ENCODE results near the gene HRAS. TPM values are rescaled to one million over a fixed set of nuclear protein-coding genes. Genes with fewer than 3 reads are reported as not detected.

Gene HRAS
- total RNA-seq, 2 experiments from 2014 or later: 22.0 to 25.8 TPM

DNA sequence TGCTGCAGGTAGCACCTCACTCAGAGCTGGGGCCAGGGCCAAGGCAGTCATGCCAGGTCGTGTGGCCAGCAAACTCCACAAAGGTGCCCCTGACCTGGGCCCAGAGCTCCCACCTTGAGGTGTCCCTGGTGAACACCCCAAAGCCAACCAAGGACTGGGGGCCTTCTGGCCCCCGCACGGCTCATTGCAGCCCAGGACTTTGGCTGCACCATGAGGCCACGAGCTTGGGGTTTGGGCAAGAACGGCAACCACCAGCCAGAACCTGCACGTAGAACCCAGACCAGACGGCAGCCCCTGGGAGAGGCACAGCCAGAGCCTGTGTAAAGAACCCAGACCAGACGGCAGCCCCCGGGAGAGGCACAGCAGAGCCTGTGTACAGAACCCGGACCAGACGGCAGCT is 9.8 kb upstream of the HRAS start:
- no peaks in the 10 kb centered on the region for H3K27me3 Mint-ChIP-seq (ENCODE audit: low read depth)
- DNase-seq: no peak
- H3K36me3 Mint-ChIP-seq (ENCODE audit: low read depth): no peaks in the 10 kb centered on the region
- intact Hi-C loops (cut with micrococcal nuclease): no loop called here
- no peak overlapping the region for H3K27ac Mint-ChIP-seq
- H3K9me3 Mint-ChIP-seq: no peaks in the 10 kb centered on the region
- no peak overlapping the region for H3K4me3 Mint-ChIP-seq
- CTCF ChIA-PET: interaction anchor here (1.2 kb wide), 1 partner anchor 26 kb away, joined by 3 read pairs; no protein-coding TSS in a partner anchor
- H3K4me1 Mint-ChIP-seq (ENCODE audit: low read depth): no peaks in the 10 kb centered on the region

- Mint-ChIP-seq H3K4me3 (no peak overlapping the region), H3K4me1 (ENCODE audit: low read depth) (no peaks in the 10 kb centered on the region), H3K27me3 (ENCODE audit: low read depth) (no peaks in the 10 kb centered on the region), H3K27ac (no peak overlapping the region), H3K9me3 (no peaks in the 10 kb centered on the region), H3K36me3 (ENCODE audit: low read depth) (no peaks in the 10 kb centered on the region)
- no peak for DNase-seq
- intact Hi-C loops (cut with micrococcal nuclease): no loop called here
- CTCF ChIA-PET: interaction anchor here (1.2 kb wide), 1 partner anchor 26 kb away, joined by 3 read pairs; no protein-coding TSS in a partner anchor
Observed at GRCh38 chr11:544817-545166, 9.4 kb upstream of the HRAS start.

GRCh38 chr11:541433-541885 is 6.1 kb upstream of the HRAS start:
- Mint-ChIP-seq H3K4me3 (no peak overlapping the region), H3K27me3 (ENCODE audit: low read depth) (no peaks in the 10 kb centered on the region), H3K36me3 (ENCODE audit: low read depth) (no peaks in the 10 kb centered on the region), H3K27ac (no peak overlapping the region), H3K4me1 (ENCODE audit: low read depth) (peaks cover 4% of the 10 kb centered on the region), H3K9me3 (no peaks in the 10 kb centered on the region)
- no peak for DNase-seq
- CTCF ChIA-PET: no interaction called here
- intact Hi-C loops (cut with micrococcal nuclease): no loop called here

DNA sequence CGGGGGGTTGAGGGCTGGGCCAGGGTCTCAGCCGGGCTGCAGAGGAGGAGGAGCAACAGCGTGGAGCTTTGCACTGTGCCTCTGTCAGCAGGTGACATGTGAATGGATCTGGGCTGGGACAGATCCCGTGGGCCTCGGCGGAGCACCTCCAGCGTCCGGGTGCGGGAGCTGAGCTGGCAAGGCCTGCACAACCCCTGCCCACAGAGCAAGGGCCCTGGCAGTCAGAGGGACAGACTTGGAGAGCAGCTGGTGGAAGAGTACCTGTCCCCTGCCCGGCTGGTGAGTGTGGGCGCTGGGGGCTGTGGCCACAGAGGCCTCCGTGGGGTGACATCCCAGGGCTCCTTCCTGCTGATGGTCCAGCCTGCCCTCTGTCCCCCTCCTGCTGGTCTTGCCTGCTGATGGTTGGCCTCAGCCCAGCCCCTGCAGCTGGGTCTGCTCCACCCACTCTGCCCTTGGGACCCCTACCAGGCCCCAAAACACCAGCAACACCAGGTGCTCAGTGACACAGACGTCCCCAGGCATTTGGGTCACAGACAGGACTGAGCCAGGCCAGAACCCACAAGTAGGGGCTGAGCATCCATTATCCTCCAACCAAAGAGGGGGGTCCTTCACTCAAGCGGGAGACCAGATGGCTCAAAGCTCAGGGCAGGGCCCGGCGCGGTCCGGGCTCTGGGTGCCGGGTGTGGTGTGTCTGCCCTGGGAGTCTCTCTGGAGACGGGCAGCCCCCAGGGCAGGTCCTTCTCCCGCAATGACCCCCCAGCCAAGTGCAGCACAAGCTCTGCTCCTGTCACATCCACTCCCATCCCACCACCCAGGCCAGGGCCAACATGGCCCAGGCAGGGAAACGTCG is 5.4 kb upstream of the HRAS start:
- no peak for DNase-seq
- Mint-ChIP-seq H3K4me1 (ENCODE audit: low read depth) (peaks cover 4% of the 10 kb centered on the region), H3K36me3 (ENCODE audit: low read depth) (no peaks in the 10 kb centered on the region), H3K9me3 (no peaks in the 10 kb centered on the region), H3K4me3 (no peak overlapping the region), H3K27ac (no peak overlapping the region), H3K27me3 (ENCODE audit: low read depth) (no peaks in the 10 kb centered on the region)
- CTCF ChIA-PET: interaction anchor here (0.6 kb wide), 1 partner anchor 191 kb away, joined by 3 read pairs; no protein-coding TSS in a partner anchor
- intact Hi-C loops (cut with micrococcal nuclease): no loop called here

DNA sequence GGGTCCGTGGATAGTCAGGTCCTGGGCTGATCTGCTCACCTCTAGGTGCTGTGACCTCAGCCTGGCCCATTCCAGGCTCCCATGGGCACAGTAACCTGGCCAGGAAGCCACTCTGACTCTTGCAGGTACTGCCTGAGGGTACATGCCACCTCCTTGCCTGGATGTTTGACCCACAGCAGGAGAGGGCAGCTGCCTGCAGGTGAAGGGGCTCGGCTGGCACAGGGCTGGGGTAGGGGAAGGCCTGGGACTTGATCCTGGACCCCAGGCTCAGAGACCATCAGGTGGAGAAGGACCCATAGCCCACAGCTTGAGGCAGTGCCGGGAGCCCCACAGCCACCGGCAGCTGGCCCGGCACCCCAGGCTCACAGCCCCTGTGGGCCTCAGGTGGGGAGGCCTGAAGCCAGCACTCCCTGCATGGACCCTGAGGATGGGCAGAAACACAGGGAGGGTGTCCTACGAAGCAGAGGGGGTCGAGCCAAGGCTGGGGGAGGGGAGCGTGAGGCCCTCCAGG is 4.7 kb upstream of the HRAS start:
- peaks cover 4% of the 10 kb centered on the region for H3K4me1 Mint-ChIP-seq (ENCODE audit: low read depth)
- H3K4me3 Mint-ChIP-seq: no peak overlapping the region
- H3K27me3 Mint-ChIP-seq (ENCODE audit: low read depth): no peaks in the 10 kb centered on the region
- CTCF ChIA-PET: no interaction called here
- no peaks in the 10 kb centered on the region for H3K36me3 Mint-ChIP-seq (ENCODE audit: low read depth)
- DNase-seq: no peak
- no peaks in the 10 kb centered on the region for H3K9me3 Mint-ChIP-seq
- H3K27ac Mint-ChIP-seq: no peak overlapping the region
- intact Hi-C loops (cut with micrococcal nuclease): no loop called here

- H3K9me3 Mint-ChIP-seq: no peaks in the 10 kb centered on the region
- peaks cover 7% of the 10 kb centered on the region for H3K4me1 Mint-ChIP-seq (ENCODE audit: low read depth)
- CTCF ChIA-PET: no interaction called here
- no peak for DNase-seq
- intact Hi-C loops (cut with micrococcal nuclease): no loop called here
- H3K4me3 Mint-ChIP-seq: no peak overlapping the region
- no peak overlapping the region for H3K27ac Mint-ChIP-seq
- H3K27me3 Mint-ChIP-seq (ENCODE audit: low read depth): no peaks in the 10 kb centered on the region
- no peaks in the 10 kb centered on the region for H3K36me3 Mint-ChIP-seq (ENCODE audit: low read depth)
Observed at GRCh38 chr11:538431-539051, 3.2 kb upstream of the HRAS start.

DNA sequence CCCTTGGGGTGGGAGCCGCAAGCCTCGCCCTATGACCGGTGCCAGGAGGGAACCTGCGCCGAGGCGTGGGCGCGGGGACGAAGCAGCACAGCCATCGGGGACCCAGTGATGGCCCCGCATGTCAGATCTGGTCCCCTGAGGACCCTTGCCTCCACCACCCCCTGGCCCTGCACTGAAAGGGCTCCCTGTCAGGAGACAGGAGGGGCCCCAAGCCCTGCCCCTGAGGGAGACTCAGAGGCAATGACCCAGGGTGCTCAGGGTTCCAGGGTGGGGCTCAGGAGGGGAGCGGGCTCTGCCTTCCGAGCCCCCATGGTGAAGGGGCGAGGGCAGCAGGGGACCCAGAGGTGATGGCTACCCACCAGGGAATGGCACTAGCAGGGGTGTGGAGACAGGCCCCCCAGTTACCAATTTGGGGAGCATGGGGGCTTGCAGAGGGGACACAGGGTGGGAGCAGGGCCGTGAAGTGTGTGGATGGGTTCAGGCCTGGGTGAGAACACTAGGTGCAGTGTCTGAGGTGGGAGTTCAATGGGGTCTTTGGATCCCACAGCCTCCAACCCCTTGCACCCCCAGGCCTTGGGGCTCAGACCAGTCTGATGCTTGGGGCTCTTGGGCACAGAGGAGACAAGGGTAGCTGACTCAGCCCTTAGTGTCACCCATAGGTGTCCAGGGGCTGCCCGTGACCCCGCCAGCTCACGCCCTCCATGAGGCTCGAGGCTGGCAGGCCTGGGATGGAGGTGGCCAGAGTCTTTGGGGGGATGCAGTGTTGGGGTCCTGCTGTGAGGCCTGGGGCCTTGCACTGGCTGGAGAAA is 2.5 kb upstream of the HRAS start:
- Mint-ChIP-seq H3K27ac (no peak overlapping the region), H3K4me1 (ENCODE audit: low read depth) (peaks cover 7% of the 10 kb centered on the region), H3K27me3 (ENCODE audit: low read depth) (no peaks in the 10 kb centered on the region), H3K36me3 (ENCODE audit: low read depth) (no peaks in the 10 kb centered on the region), H3K9me3 (no peaks in the 10 kb centered on the region), H3K4me3 (peak overlapping the region; percentile 88)
- CTCF ChIA-PET: no interaction called here
- intact Hi-C loops (cut with micrococcal nuclease): loop anchor here (2.0 kb wide), 1 partner anchor 75 kb away; no protein-coding TSS in a partner anchor
- no peak for DNase-seq

- H3K9me3 Mint-ChIP-seq: no peaks in the 10 kb centered on the region
- peak within 1 kb of the TSS; percentile 88 for H3K4me3 Mint-ChIP-seq
- no peaks in the 10 kb centered on the region for H3K27me3 Mint-ChIP-seq (ENCODE audit: low read depth)
- H3K4me1 Mint-ChIP-seq (ENCODE audit: low read depth): peaks cover 7% of the 10 kb centered on the region
- peaks cover under 1% of the 10 kb centered on the region for H3K36me3 Mint-ChIP-seq (ENCODE audit: low read depth)
- H3K27ac Mint-ChIP-seq: peak within 1 kb of the TSS; percentile 69
- intact Hi-C loops (cut with micrococcal nuclease): loop anchor here (2.0 kb wide), 1 partner anchor 76 kb away; no protein-coding TSS in a partner anchor
- peak; percentile 85 for DNase-seq
- CTCF ChIA-PET: interaction anchor here (1.3 to 6.1 kb wide), 3 partner anchors 18 to 89 kb away, joined by 3 to 34 read pairs (median 4); no protein-coding TSS in a partner anchor
Observed at GRCh38 chr11:536841-537621, 1.7 kb upstream of the HRAS start, which contains the start of gene LRRC56. LRRC56 (plus strand) TSS chr11:537527; CDS start chr11:540685, 3,158 bp downstream.

GRCh38 chr11:535210-535518 is 212 bp downstream of the HRAS start:
- intact Hi-C loops (cut with micrococcal nuclease): loop anchor here (1.0 kb wide), 3 partner anchors 17 to 41 kb away; partner anchors contain the start of genes PHRF1 and RNH1
- H3K4me3 Mint-ChIP-seq: no peak overlapping the region
- H3K36me3 Mint-ChIP-seq (ENCODE audit: low read depth): peaks cover 4% of the 10 kb centered on the region
- H3K27me3 Mint-ChIP-seq (ENCODE audit: low read depth): no peaks in the 10 kb centered on the region
- CTCF ChIA-PET: interaction anchor here (1.2 to 6.1 kb wide), 3 partner anchors 16 to 119 kb away, joined by 3 to 34 read pairs (median 4); no protein-coding TSS in a partner anchor
- H3K9me3 Mint-ChIP-seq: no peaks in the 10 kb centered on the region
- H3K27ac Mint-ChIP-seq: no peak overlapping the region
- H3K4me1 Mint-ChIP-seq (ENCODE audit: low read depth): peaks cover 7% of the 10 kb centered on the region
- no peak for DNase-seq

DNA sequence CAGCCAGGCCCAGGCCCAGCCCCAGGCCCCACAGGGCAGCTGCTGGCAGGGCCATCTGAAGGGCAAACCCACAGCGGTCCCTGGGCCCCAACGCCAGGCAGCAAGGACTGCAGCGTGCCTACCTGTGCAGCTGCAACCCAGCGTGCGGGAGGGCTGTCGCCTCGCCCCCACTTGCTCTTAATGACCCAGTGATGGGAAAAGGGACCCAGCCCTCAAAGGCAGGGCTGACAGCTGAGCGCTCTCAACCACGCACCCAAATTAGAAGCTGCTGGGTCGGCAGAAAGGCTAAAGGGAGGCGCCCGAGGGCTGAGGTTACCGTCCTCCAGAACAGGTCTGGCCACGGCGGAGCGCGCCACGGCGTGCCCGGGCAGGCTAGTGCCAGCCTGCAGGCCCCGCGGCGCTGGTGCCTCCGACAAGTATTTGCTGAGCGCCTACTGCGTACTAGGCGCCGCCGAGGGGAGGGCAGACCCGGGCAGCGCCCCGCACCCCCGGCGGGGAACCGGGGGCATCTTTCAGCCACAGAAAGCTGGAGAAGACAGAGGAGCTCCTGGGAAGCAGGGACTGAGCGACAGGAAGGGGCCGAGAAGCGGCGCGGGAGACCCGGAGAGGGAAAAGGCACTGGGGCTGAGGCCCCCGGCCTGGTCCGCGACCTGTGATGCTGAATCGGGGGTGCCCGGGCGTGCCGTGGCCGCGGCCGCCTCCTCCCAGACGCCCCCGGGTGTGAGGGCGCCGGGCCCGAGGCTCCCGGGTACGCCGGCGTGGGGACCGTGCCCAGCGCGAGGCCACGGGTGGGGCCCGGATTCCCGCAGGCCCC is 773 bp downstream of the HRAS start:
- H3K9me3 Mint-ChIP-seq: no peaks in the 10 kb centered on the region
- H3K27ac Mint-ChIP-seq: no peak overlapping the region
- peak overlapping the region; percentile 70 for H3K4me3 Mint-ChIP-seq
- H3K4me1 Mint-ChIP-seq (ENCODE audit: low read depth): peaks cover 7% of the 10 kb centered on the region
- intact Hi-C loops (cut with micrococcal nuclease): loop anchor here (1.0 kb wide), 3 partner anchors 16 to 42 kb away; partner anchors contain the start of genes PHRF1 and RNH1
- no peaks in the 10 kb centered on the region for H3K27me3 Mint-ChIP-seq (ENCODE audit: low read depth)
- CTCF ChIA-PET: interaction anchor here (0.9 to 6.1 kb wide), 2 partner anchors 16 to 18 kb away, joined by 5 to 34 read pairs; no protein-coding TSS in a partner anchor
- peak; percentile 33 for DNase-seq
- H3K36me3 Mint-ChIP-seq (ENCODE audit: low read depth): peaks cover 4% of the 10 kb centered on the region

Measured in activated naive CD4-positive, alpha-beta T cell treated with anti-CD3 and anti-CD28 coated beads for 36 hours (primary cell).